GF-D8 (cell line): ENCODE data around the gene CIT.
"Not testable (repeated sequence)": the region's sequence is repeated elsewhere in the genome, so short reads cannot be mapped to it uniquely, and the experiment has no call there.

Experiments used
- DNase-seq: peaks from one replicate; lab custom pipeline; 2025; lab: John Stamatoyannopoulos, UW

The CIT gene

GRCh38 chr12:119876761-119877638, at the start of gene CIT:
Gene CIT (minus strand): TSS chr12:119877320. CDS start chr12:119876168, 1,152 bp downstream.
- DNase-seq, result peak; percentile 85

GRCh38 chr12:119925269-119925668, 48.1 kb upstream of the CIT start:
- DNase-seq, result no peak

GRCh38 chr12:119920064-119920463, 42.9 kb upstream of the CIT start:
- DNase-seq, result no peak

- DNase-seq, result no peak
Measured at GRCh38 chr12:119915894-119916510, 38.9 kb upstream of the CIT start.

GRCh38 chr12:119914666-119915065, 37.5 kb upstream of the CIT start:
- no peak for DNase-seq

GRCh38 chr12:119913536-119914330, 36.6 kb upstream of the CIT start:
- DNase-seq, result no peak

- DNase-seq, result no peak
Measured at GRCh38 chr12:119911182-119911581, 34.1 kb upstream of the CIT start.

GRCh38 chr12:119910586-119910985, 33.5 kb upstream of the CIT start:
- no peak for DNase-seq

- peak; percentile 59 for DNase-seq
Measured at GRCh38 chr12:119902084-119902509, 25.0 kb upstream of the CIT start.

GRCh38 chr12:119901670-119902069, 24.6 kb upstream of the CIT start:
- no peak for DNase-seq

GRCh38 chr12:119894916-119895315, 17.8 kb upstream of the CIT start:
- DNase-seq, result no peak

- not testable (repeated sequence) for DNase-seq
Measured at GRCh38 chr12:119892611-119893010, 15.5 kb upstream of the CIT start.

- no peak for DNase-seq
Measured at GRCh38 chr12:119885549-119885948, 8.4 kb upstream of the CIT start.

- DNase-seq, result not testable (repeated sequence)
Measured at GRCh38 chr12:119883791-119884190, 6.7 kb upstream of the CIT start.

GRCh38 chr12:119883237-119883636, 6.1 kb upstream of the CIT start:
- no peak for DNase-seq

GRCh38 chr12:119877639-119877948, 474 bp upstream of the CIT start:
- DNase-seq, result no peak

- DNase-seq, result no peak
Measured at GRCh38 chr12:119870457-119870856, 6.7 kb downstream of the CIT start.

- DNase-seq, result no peak
Measured at GRCh38 chr12:119869720-119870119, 7.4 kb downstream of the CIT start.

GRCh38 chr12:119868992-119869391, 8.1 kb downstream of the CIT start:
- no peak for DNase-seq

- no peak for DNase-seq
Measured at GRCh38 chr12:119864591-119864990, 12.5 kb downstream of the CIT start.

GRCh38 chr12:119859241-119859640, 17.9 kb downstream of the CIT start:
- no peak for DNase-seq

GRCh38 chr12:119857041-119857591, 20.0 kb downstream of the CIT start:
- no peak for DNase-seq
